ENCODE results near the gene LUZP2. TPM values are rescaled to one million over a fixed set of nuclear protein-coding genes. Genes with fewer than 3 reads are reported as not detected.

The LUZP2 gene
- total RNA-seq, 2 donors from 2014 or later = 2.0 to 2.4 TPM

- no peak overlapping the region for H3K9ac ChIP-seq (ENCODE audit: extremely low read depth, low read length, poor library complexity, severe bottlenecking)
- Mint-ChIP-seq H3K9me3 (no peaks in the 10 kb centered on the region), H3K27me3 (ENCODE audit: insufficient read depth) (no peaks in the 10 kb centered on the region), H3K4me1 (peaks cover 24% of the 10 kb centered on the region), H3K36me3 (ENCODE audit: low read depth) (no peaks in the 10 kb centered on the region), H3K4me3 (no peak overlapping the region), H3K27ac (no peak overlapping the region)
- WGBS, 2 experiments (ENCODE audit: insufficient coverage in 1 of 2, insufficient read length in 1 of 2) = no CpG with 5 or more reads among the region's 1 CpG
- H3K4me3 ChIP-seq (ENCODE audit: low read length) = no peak overlapping the region
- H3K36me3 ChIP-seq (ENCODE audit: control insufficient read depth, insufficient read depth, low read length) = no peaks in the 10 kb centered on the region
- no peak for DNase-seq
- no peaks in the 10 kb centered on the region for H3K27me3 ChIP-seq (ENCODE audit: control insufficient read depth, insufficient read depth, low read length, poor library complexity, severe bottlenecking)
- H3K9me3 ChIP-seq (ENCODE audit: control insufficient read depth, low read length) = no peaks in the 10 kb centered on the region
- TF ChIP-seq CTCF (conservative IDR thresholded peaks at IDR 0.05) = no peak
- peaks cover 4% of the 10 kb centered on the region for H3K4me1 ChIP-seq (ENCODE audit: control insufficient read depth, insufficient read depth, low read length)
- no peak overlapping the region for H3K27ac ChIP-seq (ENCODE audit: low read depth, low read length)
These were observed 123.0 kb downstream of the LUZP2 start for GRCh38 chr11:24619900-24620299.

GRCh38 chr11:24622262-24622661 lies 125.4 kb downstream of the LUZP2 start:
- Mint-ChIP-seq H3K27me3 (ENCODE audit: insufficient read depth) (no peaks in the 10 kb centered on the region), H3K36me3 (ENCODE audit: low read depth) (no peaks in the 10 kb centered on the region), H3K27ac (peak overlapping the region; percentile 96), H3K9me3 (no peaks in the 10 kb centered on the region), H3K4me3 (no peak overlapping the region), H3K4me1 (peaks cover 24% of the 10 kb centered on the region)
- WGBS, 2 experiments (ENCODE audit: insufficient coverage in 1 of 2, insufficient read length in 1 of 2) = 72 to 73% methylated on average over 6 of the region's 6 CpGs
- Histone ChIP-seq H3K4me3 (ENCODE audit: low read length) (no peak overlapping the region), H3K9me3 (ENCODE audit: control insufficient read depth, low read length) (no peaks in the 10 kb centered on the region), H3K9ac (ENCODE audit: extremely low read depth, low read length, poor library complexity, severe bottlenecking) (no peak overlapping the region), H3K4me1 (ENCODE audit: control insufficient read depth, insufficient read depth, low read length) (peaks cover 4% of the 10 kb centered on the region), H3K36me3 (ENCODE audit: control insufficient read depth, insufficient read depth, low read length) (no peaks in the 10 kb centered on the region), H3K27ac (ENCODE audit: low read depth, low read length) (no peak overlapping the region), H3K27me3 (ENCODE audit: control insufficient read depth, insufficient read depth, low read length, poor library complexity, severe bottlenecking) (no peaks in the 10 kb centered on the region)
- peak; percentile 58 for DNase-seq
- no peak for TF ChIP-seq CTCF (conservative IDR thresholded peaks at IDR 0.05)

GRCh38 chr11:24623121-24623520 lies 126.3 kb downstream of the LUZP2 start:
- Mint-ChIP-seq H3K4me3 (no peak overlapping the region), H3K36me3 (ENCODE audit: low read depth) (no peaks in the 10 kb centered on the region), H3K9me3 (no peaks in the 10 kb centered on the region), H3K4me1 (peaks cover 24% of the 10 kb centered on the region), H3K27ac (no peak overlapping the region), H3K27me3 (ENCODE audit: insufficient read depth) (no peaks in the 10 kb centered on the region)
- H3K27ac ChIP-seq (ENCODE audit: low read depth, low read length) = no peak overlapping the region
- H3K36me3 ChIP-seq (ENCODE audit: control insufficient read depth, insufficient read depth, low read length) = no peaks in the 10 kb centered on the region
- H3K9me3 ChIP-seq (ENCODE audit: control insufficient read depth, low read length) = no peaks in the 10 kb centered on the region
- no peak for DNase-seq
- WGBS, 2 experiments (ENCODE audit: insufficient coverage in 1 of 2, insufficient read length in 1 of 2) = 100% methylated on average over 1 of the region's 1 CpG; no CpG with 5 or more reads in 1 of the 2 experiments
- H3K27me3 ChIP-seq (ENCODE audit: control insufficient read depth, insufficient read depth, low read length, poor library complexity, severe bottlenecking) = no peaks in the 10 kb centered on the region
- peaks cover 4% of the 10 kb centered on the region for H3K4me1 ChIP-seq (ENCODE audit: control insufficient read depth, insufficient read depth, low read length)
- H3K9ac ChIP-seq (ENCODE audit: extremely low read depth, low read length, poor library complexity, severe bottlenecking) = no peak overlapping the region
- no peak overlapping the region for H3K4me3 ChIP-seq (ENCODE audit: low read length)
- no peak for TF ChIP-seq CTCF (conservative IDR thresholded peaks at IDR 0.05)

Data from endodermal cell (in vitro differentiated cells).